HepG2 (cell line): ENCODE measurements around the gene ROM1. TPM values are rescaled to one million over a fixed set of nuclear protein-coding genes. Genes with fewer than 3 reads are reported as not detected.
A peak's percentile ranks its signal among the peaks of the same experiment; 100 is the strongest.

ENCODE experiments used
- ATAC-seq: fragments of 200-7000 bp; cut with Tn5 transposase; 3 replicates; pipeline ENCODE4 v1.9.1; 2020; ENCODE audit warnings: mild to moderate bottlenecking, moderate library complexity
- BruUV-seq: library from RNA; stranded (reverse); fragments of 400-500 nt; replicated peaks from 2 replicates; lab custom pipeline; 2021; lab: Mats Ljungman, UMichigan
- CTCF ChIA-PET: fragments of 300-600 bp; formaldehyde crosslinking; extraction: SDS; loops from one replicate; lab custom pipeline; 2021; ENCODE audit warnings: low total read pairs, inconsistent platforms, low intra/inter-chr PET ratio; lab: Yijun Ruan, JAX
- POLR2A ChIA-PET: fragments of 350-600 bp; sonication (Branson Sonifier 250); formaldehyde crosslinking; loops from one replicate; lab custom pipeline; 2020; ENCODE audit warnings: antibody characterized with exemption, inconsistent platforms; lab: Yijun Ruan, JAX
- DNase-seq: peaks from one replicate; pipeline ENCODE4 v3.0.0-alpha.2; 2015; ENCODE audit warnings: low spot score
- FAIRE-seq: peaks from 3 replicates; lab custom pipeline; 2011; peaks lifted over from hg19 to GRCh38; lab: Jason Lieb, UNC
- H2AFZ ChIP-seq: one replicate; pipeline ENCODE4 v1.6.1; 2011; ENCODE audit warnings: low read length, inconsistent platforms
- H3K27ac ChIP-seq: fragments of 300-600 bp; 3 replicates; pipeline ENCODE4 v1.8.0; 2011; ENCODE audit warnings: mixed run types, mild to moderate bottlenecking, mixed read lengths, low read length, inconsistent platforms; ENCODE audit not compliant: insufficient read depth; ENCODE audit errors: extremely low read length
- H3K27me3 ChIP-seq, 2 experiments: fragments of 200-600 bp in 1 of 2; 2 replicates in 1 of 2; 3 replicates in 1 of 2; pipeline versions ENCODE4 v1.6.0 to v1.8.0; 2011; ENCODE audit warnings: low read length in 2 of 2, mild to moderate bottlenecking in 2 of 2, moderate library complexity in 2 of 2, inconsistent platforms in 1 of 2; ENCODE audit not compliant: insufficient read depth in 2 of 2, control insufficient read depth in 1 of 2
- H3K36me3 ChIP-seq, 2 experiments: fragments of 200-600 bp in 1 of 2; replicated peaks in 1 of 2; 2 replicates in 1 of 2; 3 replicates in 1 of 2; pipeline versions ENCODE4 v1.5.1 to v1.8.0; 2011; ENCODE audit warnings: low read length in 2 of 2, inconsistent platforms in 1 of 2; ENCODE audit not compliant: insufficient read depth in 2 of 2, control insufficient read depth in 1 of 2
- H3K4me1 ChIP-seq: 2 replicates; pipeline ENCODE4 v1.5.1; 2012; ENCODE audit warnings: low read length, inconsistent platforms; ENCODE audit not compliant: insufficient read depth
- H3K4me2 ChIP-seq: 2 replicates; pipeline ENCODE4 v1.6.0; 2011; ENCODE audit warnings: low read depth, low read length, inconsistent platforms
- H3K4me3 ChIP-seq, 3 experiments: fragments of 200-600 bp in 1 of 3; sonication (generic), shearing (Covaris generic) in 1 of 3; replicated peaks in 1 of 3; 2 replicates each; pipeline ENCODE4 v1.5.1; 2011 to 2016; ENCODE audit warnings: low read length in 3 of 3, inconsistent platforms in 2 of 3, low read depth in 2 of 3, mild to moderate bottlenecking in 2 of 3, control low read depth in 1 of 3, mixed read lengths in 1 of 3; ENCODE audit not compliant: insufficient read depth in 1 of 3
- H3K79me2 ChIP-seq: one replicate; pipeline ENCODE4 v1.6.1; 2011; ENCODE audit warnings: low read length, inconsistent platforms; ENCODE audit not compliant: insufficient read depth
- H3K9ac ChIP-seq: 2 replicates; pipeline ENCODE4 v1.6.0; 2011; ENCODE audit warnings: mild to moderate bottlenecking, low read depth, low read length, inconsistent platforms; ENCODE audit not compliant: insufficient read depth
- H3K9me3 ChIP-seq: 2 replicates; pipeline ENCODE4 v1.5.1; 2012; ENCODE audit warnings: mild to moderate bottlenecking, low read length
- H4K20me1 ChIP-seq: 2 replicates; pipeline ENCODE4 v1.6.0; 2011; ENCODE audit warnings: inconsistent platforms, mild to moderate bottlenecking, low read length, moderate library complexity; ENCODE audit not compliant: insufficient read depth
- CCDC6 ChIP-seq: sonication (generic); formaldehyde crosslinking; IDR thresholded peaks from 2 replicates; pipeline ENCODE4 v1.8.1; 2022; ENCODE audit warnings: mild to moderate bottlenecking, missing genetic modification reagents, moderate library complexity
- CERS6 ChIP-seq: sonication (generic); formaldehyde crosslinking; IDR thresholded peaks from 2 replicates; pipeline ENCODE4 v1.5.0; 2020; ENCODE audit warnings: missing genetic modification reagents
- PAXIP1 ChIP-seq: sonication (generic); formaldehyde crosslinking; conservative IDR thresholded peaks from 2 replicates; pipeline ENCODE4 v1.4.0; 2020; ENCODE audit warnings: mild to moderate bottlenecking, missing genetic modification reagents, moderate library complexity
- POLR2G ChIP-seq: fragments of 200-400 bp; formaldehyde crosslinking; IDR thresholded peaks from 2 replicates; pipeline ENCODE4 v1.6.1; 2018; ENCODE audit warnings: mild to moderate bottlenecking, low read depth, low read length, moderate library complexity
- SAP130 ChIP-seq: IDR thresholded peaks from 2 replicates; pipeline ENCODE4 v1.6.1; 2016; ENCODE audit warnings: low read depth
- SCMH1 ChIP-seq: sonication (generic); formaldehyde crosslinking; IDR thresholded peaks from 2 replicates; pipeline ENCODE4 v1.9.0; 2021; ENCODE audit warnings: missing genetic modification reagents, mild to moderate bottlenecking, borderline replicate concordance
- SMC3 ChIP-seq: IDR thresholded peaks from 2 replicates; pipeline ENCODE4 v1.6.1; 2011; ENCODE audit warnings: low read length, improper control_type of control experiment
- XRCC5 ChIP-seq: fragments of 200-400 bp; formaldehyde crosslinking; optimal IDR thresholded peaks from 2 replicates; pipeline ENCODE3; 2017; ENCODE audit warnings: mild to moderate bottlenecking, low read length
- ZBTB38 ChIP-seq: sonication (generic); formaldehyde crosslinking; IDR thresholded peaks from 2 replicates; pipeline ENCODE4 v1.5.1; 2020; ENCODE audit warnings: mild to moderate bottlenecking, missing genetic modification reagents
- ZNF530 ChIP-seq: sonication (generic); formaldehyde crosslinking; IDR thresholded peaks from 2 replicates; pipeline ENCODE4 v1.5.0; 2020; ENCODE audit warnings: low read depth, mild to moderate bottlenecking, missing genetic modification reagents
- WGBS: methylation state at CpG from one replicate; pipeline ENCODE4 v1.1.6; 2017; ENCODE audit warnings: low lambda C conversion rate; 5-methylcytosine and 5-hydroxymethylcytosine counted together
- in situ Hi-C: cut with HindIII; loops from 2 replicates; pipeline ENCODE4 v1.10.0; 2017; ENCODE audit warnings: low pct_unique_long_range_greater_than_20kb; ENCODE audit not compliant: extremely low pct_ligation_motif_present
- intact Hi-C: fragments of 100-400 bp; cut with micrococcal nuclease; formaldehyde crosslinking; loops from one replicate; pipeline ENCODE4 v1.10.0; 2022; ENCODE audit not compliant: unreplicated experiment
- polyA plus RNA-seq, 8 experiments: library from polyadenylated mRNA; depleted of rRNA in 3 of 8; stranded (reverse) in 7 of 8; unstranded in 1 of 8; fragments of >200 nt; fragmentation: Illumina TruSeq in 4 of 8; extraction: Trizol in 4 of 8; gene quantifications; 2 replicates each; pipeline versions ENCODE4 v1.2.1 to v1.2.3, GENCODE V29; 2011 to 2016; ENCODE audit warnings: low read depth in 4 of 8, missing spikeins in 1 of 8, mixed read lengths in 1 of 8; ENCODE audit not compliant: insufficient read depth in 1 of 8
- total RNA-seq, 5 experiments: library from RNA; depleted of rRNA; stranded (reverse); fragments of >200 nt; fragmentation: Illumina TruSeq; extraction: Trizol; gene quantifications; 2 replicates each; pipeline ENCODE4 v1.2.3, GENCODE V29; 2016; ENCODE audit warnings: low read depth in 1 of 5
- TF ChIP-seq, protein P1 (sequence below): sonication (generic); formaldehyde crosslinking; IDR thresholded peaks from 2 replicates; pipeline ENCODE4 v1.4.0; 2020; ENCODE audit warnings: low read depth, mild to moderate bottlenecking, missing genetic modification reagents
- TF ChIP-seq, protein P2 (sequence below): sonication (generic); formaldehyde crosslinking; IDR thresholded peaks from 2 replicates; pipeline ENCODE4 v1.4.0; 2020; ENCODE audit warnings: missing genetic modification reagents, borderline replicate concordance
- TF ChIP-seq, protein P3 (sequence below): IDR thresholded peaks from 2 replicates; pipeline ENCODE4 v1.6.1; 2016; ENCODE audit warnings: missing compliant biosample characterization, missing genetic modification reagents, borderline replicate concordance

The ROM1 gene
- total and polyA plus RNA-seq, 2 of the 13 experiments (the other 11 are each of a cell fraction or from before 2014, with no cell fraction given): 1.2 to 2.4 TPM

GRCh38 chr11:62593434-62594044 is 19.5 kb upstream of the ROM1 start:
- Histone ChIP-seq H3K79me2 (peaks cover 23% of the 10 kb centered on the region), H3K9me3 (no peaks in the 10 kb centered on the region), H3K27ac (no peak overlapping the region), H4K20me1 (no peaks in the 10 kb centered on the region), H3K27me3 (no peaks in the 10 kb centered on the region; a peak in 1 of 5 replicates), H2AFZ (no peak overlapping the region), H3K36me3 (peaks cover 29 to 39% of the 10 kb centered on the region in 2 experiments), H3K4me1 (peaks cover 37% of the 10 kb centered on the region), H3K4me2 (no peak overlapping the region), H3K4me3 (no peak overlapping the region), H3K9ac (no peak overlapping the region)
- CTCF ChIA-PET: interaction anchor here (3.1 kb wide), 1 partner anchor 18 kb away, joined by 14 read pairs; the partner anchor contains the start of genes EML3 and ROM1
- WGBS: 40% methylated on average over 6 of the region's 13 CpGs
- FAIRE-seq (no peak), ATAC-seq (peak; percentile 17; the same call in 1 of the 3 replicates), DNase-seq (peak; percentile 59)
- BruUV-seq: no TSS peak
- POLR2A ChIA-PET: interaction anchor here (1.0 to 4.4 kb wide), 12 partner anchors 8 to 247 kb away, joined by 3 to 160 read pairs (median 38); partner anchors contain the start of genes C11orf98, CSKMT, EEF1G and GANAB
- intact Hi-C loops: loop anchor here (5.0 kb wide), 1 partner anchor 59 kb away; the partner anchor contains the start of gene INTS5
- in situ Hi-C loops: no loop called here
- TF ChIP-seq ZNF530 (CRISPR knock-in tag): no peak
- no peak for TF ChIP-seq SCMH1
- no peak for TF ChIP-seq PAXIP1 (CRISPR knock-in tag)
- TF ChIP-seq CCDC6 (CRISPR knock-in tag): no peak
- TF ChIP-seq POLR2G: peak; percentile 13; the same call in 1 of the 2 replicates
- peak; percentile 42 for TF ChIP-seq XRCC5
- TF ChIP-seq, protein P1, sequence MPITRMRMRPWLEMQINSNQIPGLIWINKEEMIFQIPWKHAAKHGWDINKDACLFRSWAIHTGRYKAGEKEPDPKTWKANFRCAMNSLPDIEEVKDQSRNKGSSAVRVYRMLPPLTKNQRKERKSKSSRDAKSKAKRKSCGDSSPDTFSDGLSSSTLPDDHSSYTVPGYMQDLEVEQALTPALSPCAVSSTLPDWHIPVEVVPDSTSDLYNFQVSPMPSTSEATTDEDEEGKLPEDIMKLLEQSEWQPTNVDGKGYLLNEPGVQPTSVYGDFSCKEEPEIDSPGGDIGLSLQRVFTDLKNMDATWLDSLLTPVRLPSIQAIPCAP: no peak
- peak; percentile 55; the same call in 1 of the 2 replicates for TF ChIP-seq SAP130 (CRISPR knock-in tag)
- peak; percentile 77 for TF ChIP-seq SMC3
- no peak for TF ChIP-seq CERS6 (CRISPR knock-in tag)
- TF ChIP-seq, protein P2, sequence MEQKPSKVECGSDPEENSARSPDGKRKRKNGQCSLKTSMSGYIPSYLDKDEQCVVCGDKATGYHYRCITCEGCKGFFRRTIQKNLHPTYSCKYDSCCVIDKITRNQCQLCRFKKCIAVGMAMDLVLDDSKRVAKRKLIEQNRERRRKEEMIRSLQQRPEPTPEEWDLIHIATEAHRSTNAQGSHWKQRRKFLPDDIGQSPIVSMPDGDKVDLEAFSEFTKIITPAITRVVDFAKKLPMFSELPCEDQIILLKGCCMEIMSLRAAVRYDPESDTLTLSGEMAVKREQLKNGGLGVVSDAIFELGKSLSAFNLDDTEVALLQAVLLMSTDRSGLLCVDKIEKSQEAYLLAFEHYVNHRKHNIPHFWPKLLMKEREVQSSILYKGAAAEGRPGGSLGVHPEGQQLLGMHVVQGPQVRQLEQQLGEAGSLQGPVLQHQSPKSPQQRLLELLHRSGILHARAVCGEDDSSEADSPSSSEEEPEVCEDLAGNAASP (CRISPR knock-in tag): no peak
- peak; percentile 54; the same call in 1 of the 2 replicates for TF ChIP-seq ZBTB38 (CRISPR knock-in tag)
- TF ChIP-seq, protein P3, sequence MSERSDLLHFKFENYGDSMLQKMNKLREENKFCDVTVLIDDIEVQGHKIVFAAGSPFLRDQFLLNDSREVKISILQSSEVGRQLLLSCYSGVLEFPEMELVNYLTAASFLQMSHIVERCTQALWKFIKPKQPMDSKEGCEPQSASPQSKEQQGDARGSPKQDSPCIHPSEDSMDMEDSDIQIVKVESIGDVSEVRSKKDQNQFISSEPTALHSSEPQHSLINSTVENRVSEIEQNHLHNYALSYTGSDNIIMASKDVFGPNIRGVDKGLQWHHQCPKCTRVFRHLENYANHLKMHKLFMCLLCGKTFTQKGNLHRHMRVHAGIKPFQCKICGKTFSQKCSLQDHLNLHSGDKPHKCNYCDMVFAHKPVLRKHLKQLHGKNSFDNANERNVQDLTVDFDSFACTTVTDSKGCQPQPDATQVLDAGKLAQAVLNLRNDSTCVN (CRISPR knock-in tag): no peak
